A549 treated with CORT108297 at 1 μM for 4 hours (cell line): ENCODE measurements around the gene ATF6B. TPM values are rescaled to one million over a fixed set of nuclear protein-coding genes. Genes with fewer than 3 reads are reported as not detected.

ENCODE experiments used
- total RNA-seq: library from RNA; stranded (reverse); fragments of 200-300 nt; extraction: Qiagen RNA extraction; gene quantifications from 5 replicates; pipeline ENCODE4 v1.2.3, GENCODE V29; 2022

The ATF6B gene
- total RNA-seq = 27.4 to 38.6 TPM (median 36.1 TPM) in 5 replicates

DNA sequence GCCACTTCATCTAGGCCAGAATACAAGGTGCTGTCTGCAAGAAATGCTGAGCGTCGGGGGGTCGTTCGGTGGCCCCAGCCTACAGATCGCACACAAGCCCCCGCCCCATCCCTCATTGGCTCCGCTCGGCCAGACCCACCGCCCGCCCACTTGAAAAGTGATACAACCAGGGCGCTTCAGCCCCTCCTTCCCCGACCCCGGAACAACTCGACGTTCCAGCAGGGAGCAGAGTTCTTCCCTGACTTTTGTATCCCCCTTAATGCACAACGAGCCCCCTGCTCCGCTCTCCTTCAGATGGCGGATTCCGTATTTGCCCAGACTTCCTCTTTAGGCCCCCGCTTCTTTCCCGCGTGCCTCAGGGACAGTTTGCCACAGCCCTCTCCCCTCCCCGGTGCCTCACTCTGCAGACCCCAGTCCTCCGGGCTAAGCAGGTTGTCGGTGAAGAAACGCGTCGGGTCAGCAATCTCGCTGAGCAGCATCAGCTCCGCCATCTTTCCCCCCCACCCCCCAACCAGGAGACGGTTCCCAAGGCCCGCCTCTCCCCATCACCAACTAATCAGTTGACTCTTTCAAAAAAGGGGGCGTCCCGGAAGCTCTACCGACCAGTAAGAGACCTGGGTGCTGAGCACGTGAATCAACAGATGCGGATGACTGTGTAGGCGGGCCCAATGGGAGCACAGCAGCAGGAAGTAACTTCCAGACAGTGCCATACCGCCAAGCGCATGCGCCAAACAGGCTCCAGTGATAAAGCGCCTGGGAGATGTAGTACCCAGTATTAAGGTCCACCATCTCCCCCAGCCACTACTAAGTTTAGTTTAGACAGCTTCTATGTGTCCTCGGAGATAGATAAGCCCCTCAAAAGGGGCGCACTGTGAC is at the start of gene ATF6B:
Gene ATF6B (minus strand): TSS at position 530 of the 876 bp plus-strand sequence. CDS start 39 bp downstream, at position 491.

DNA sequence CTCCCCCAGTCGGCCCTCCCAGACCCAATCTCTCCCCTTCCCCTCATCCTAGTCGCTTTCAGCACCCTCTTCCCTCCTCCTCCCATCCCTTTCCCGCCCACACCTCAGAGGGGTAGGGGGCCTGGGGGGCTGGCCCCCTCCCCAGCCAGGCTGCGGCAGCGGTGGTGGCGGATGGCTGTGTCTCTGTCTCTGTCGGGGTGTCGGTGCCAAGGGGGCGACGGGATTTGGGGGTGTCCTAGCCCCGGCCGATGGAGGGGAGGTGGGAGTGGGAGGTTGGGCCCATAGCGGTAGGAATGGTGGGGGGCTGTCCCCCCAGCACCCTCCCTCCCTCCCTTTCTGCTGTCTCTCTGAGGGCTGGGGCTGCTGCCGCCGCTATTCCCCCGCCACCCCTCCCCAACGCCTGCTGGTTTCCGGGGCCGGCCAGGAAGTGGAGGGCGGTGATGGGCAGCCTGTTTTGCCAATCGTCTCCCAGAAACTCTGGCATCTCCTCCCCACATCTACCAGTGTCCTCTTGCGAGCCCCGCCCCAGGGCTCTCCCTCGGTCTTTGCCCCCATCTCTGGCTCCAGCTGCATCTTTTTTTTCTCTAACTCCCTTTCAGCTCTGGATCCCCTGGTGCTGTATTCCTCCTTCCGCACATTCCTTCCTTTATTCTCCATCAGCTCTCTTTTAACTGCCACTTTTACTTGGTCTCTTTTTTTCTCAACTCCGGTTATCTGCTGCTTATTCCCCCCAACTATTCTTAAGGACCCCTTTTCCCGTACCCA is 47.8 kb upstream of the ATF6B start, which contains the start of gene AGPAT1:
Gene AGPAT1 (minus strand): TSS at position 374 of the 765 bp plus-strand sequence. CDS start 4,588 bp downstream, outside the sequence.

GRCh38 chr6:32164295-32164694 is 36.2 kb upstream of the ATF6B start, which contains the start of gene EGFL8:
Gene EGFL8 (plus strand): TSS chr6:32164595. CDS start chr6:32166166, 1,571 bp downstream.

DNA sequence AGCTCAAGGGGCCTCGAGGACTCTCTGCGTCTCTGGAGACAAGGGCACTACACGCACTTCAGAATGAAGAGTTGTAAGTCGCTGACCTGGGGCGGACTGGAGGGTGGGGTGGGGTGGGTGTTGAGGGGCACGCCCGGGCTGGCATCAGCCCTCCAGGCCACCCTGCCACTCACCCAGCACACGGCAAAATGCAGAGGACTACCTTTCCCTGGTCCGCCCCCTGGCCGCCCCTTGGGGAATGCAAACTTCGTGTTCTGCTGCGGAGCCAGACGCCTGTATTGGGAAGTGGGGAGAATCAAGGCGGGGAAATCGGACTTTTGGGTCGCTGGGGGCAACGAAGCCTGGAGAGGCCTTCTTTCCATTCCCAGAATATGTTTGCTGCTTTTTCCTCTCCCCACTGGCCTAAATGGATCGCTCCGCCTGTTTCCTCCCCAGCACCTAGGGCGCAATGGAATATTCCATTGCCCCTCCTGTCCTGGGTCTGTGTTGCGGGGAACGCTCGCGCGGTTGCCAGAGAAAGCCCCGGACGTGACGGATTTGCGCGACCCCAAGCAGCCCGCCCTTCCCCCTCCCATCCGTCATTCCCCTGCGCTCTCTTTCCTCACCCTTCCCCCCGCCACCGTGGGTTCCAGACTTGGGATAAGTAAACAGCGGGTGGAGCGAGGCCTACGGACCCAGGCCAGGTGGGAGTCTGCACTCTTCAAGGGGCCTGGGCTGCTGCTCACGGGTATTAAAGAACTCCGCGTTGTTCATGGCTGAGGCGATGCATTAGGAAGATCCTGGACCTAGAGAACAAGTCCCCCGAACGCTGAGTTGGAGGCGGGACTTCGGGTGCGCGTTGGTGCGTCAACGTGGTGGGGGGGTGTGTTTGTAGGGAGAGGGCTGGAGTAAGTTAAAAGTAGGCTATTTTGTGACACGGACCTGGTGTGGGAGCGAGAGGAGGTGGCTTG is 25.8 kb upstream of the ATF6B start, which contains the start of gene PPT2:
Gene PPT2 (plus strand): TSS at position 578 of the 950 bp plus-strand sequence. CDS start 454 bp downstream, outside the sequence.

DNA sequence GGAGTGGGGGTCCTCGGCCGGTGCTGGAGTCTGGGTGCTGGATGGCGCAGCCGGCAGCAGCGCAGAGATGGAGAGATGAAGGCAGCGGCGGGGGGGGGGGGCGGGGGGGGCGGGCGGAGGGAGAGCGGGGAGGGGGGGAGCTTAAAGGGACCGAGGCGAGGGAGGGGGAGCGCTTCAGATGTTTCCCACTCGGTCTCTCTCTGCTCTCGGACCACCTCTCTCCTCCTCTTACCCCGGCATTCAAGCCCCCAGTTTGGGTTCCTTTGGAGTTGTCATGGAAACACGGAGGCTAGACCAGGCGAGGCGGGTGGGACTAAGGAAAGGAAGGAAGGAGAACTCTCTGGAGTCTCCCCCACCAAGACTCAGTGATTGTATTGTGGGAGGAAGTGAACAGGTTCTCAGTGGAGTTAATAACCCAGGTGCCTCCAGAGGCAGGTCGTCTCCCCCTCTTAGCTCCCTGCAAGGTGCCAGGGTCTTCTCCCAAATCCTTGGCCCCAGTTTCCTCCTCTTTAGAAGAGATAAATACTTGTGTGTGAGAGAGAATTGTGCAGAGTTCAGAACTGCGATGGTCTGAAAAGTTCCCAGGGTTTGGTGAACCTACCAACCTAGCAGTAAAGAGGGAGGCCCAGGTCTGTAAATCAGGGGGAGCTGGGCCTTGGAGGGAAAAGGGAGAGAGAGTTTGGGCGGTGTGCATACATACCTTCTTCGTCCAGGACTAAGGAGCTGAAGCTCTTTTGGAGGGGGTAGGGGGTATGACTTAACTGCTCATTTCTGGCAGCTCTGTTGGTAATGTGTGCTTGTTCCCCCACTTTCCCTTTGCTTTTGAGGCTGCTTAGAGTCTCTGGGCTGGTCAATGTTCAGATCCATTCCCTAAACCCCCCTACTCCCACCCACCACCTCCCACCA is 24.1 kb upstream of the ATF6B start, which contains the start of gene PRRT1:
Gene PRRT1 (minus strand): TSS at position 77 of the 906 bp plus-strand sequence. CDS start 112 bp downstream, outside the sequence.

DNA sequence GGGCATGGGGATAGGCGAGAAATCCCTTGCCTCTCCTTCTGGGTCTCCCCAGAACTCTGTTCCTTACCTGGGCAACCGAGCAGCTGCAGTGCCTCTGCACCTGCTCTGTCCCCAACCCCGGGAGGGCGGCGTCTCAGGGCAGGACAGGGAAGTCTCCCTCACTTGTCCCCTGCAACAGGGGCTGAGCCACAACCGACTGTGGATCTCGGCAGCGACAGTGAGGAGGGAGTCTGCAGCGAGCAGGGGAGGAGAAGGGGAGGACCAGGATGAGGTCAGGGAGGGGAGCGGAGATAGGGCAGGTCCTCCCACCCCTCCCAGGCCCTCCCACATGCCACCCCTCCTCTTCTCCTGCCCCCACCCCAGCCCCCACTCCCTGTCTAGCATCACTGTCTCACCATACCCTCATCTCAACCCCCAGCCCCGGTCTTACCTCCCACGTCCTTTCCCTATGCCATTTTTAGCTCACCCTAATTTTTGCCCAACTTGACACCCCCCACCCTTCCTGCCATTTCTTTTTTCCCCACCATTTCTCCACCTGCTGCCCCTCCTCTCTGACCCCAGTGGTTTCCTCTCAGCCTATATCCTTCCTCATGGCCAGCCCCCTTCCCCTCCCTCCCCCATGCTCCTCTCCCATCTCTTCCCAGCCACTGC is 18.8 kb downstream of the ATF6B start, which contains the start of gene TNXB:
Gene TNXB (minus strand): TSS at position 225 of the 651 bp plus-strand sequence. CDS start 11,140 bp downstream, outside the sequence.

Other genes with a start within 250 kb of the ATF6B start
- 0.06 to 0.16 TPM in 2 of 5 replicates, not detected in the others for gene SLC44A4, start 249.2 kb downstream of the ATF6B start, total RNA-seq
- gene EHMT2, start 230.5 kb downstream of the ATF6B start, total RNA-seq = 25.9 to 35.4 TPM (median 32.0 TPM) in 5 replicates
- gene ZBTB12, start 226.2 kb downstream of the ATF6B start, total RNA-seq = 3.4 to 5.3 TPM (median 4.6 TPM) in 5 replicates
- 0.21 to 0.68 TPM (median 0.31 TPM) in 5 replicates for gene C2, start 200.5 kb downstream of the ATF6B start, total RNA-seq
- 1.5 to 3.3 TPM (median 2.4 TPM) in 5 replicates for gene CFB, start 182.2 kb downstream of the ATF6B start, total RNA-seq
- gene NELFE, start 169.3 kb downstream of the ATF6B start, total RNA-seq = 74.7 to 85.0 TPM (median 75.1 TPM) in 5 replicates
- gene SKIC2, start 169.1 kb downstream of the ATF6B start, total RNA-seq = 21.0 to 27.3 TPM (median 25.4 TPM) in 5 replicates
- 11.7 to 13.4 TPM (median 12.5 TPM) in 5 replicates for gene DXO, start 156.1 kb downstream of the ATF6B start, total RNA-seq
- 0.48 to 1.5 TPM (median 1.1 TPM) in 5 replicates for gene C4A, start 146.2 kb downstream of the ATF6B start, total RNA-seq
- gene C4B, start 113.5 kb downstream of the ATF6B start, total RNA-seq = 0.46 to 1.7 TPM (median 0.76 TPM) in 5 replicates
- gene CYP21A2, start 89.8 kb downstream of the ATF6B start, total RNA-seq = not detected in 5 replicates
- 0.32 to 0.72 TPM (median 0.56 TPM) in 5 replicates for gene TNXB, start 18.9 kb downstream of the ATF6B start, total RNA-seq
- 6.4 to 8.4 TPM (median 8.1 TPM) in 5 replicates for gene FKBPL, start 2.0 kb upstream of the ATF6B start, total RNA-seq
- 0.30 to 0.74 TPM (median 0.52 TPM) in 5 replicates for gene PRRT1, start 23.7 kb upstream of the ATF6B start, total RNA-seq
- gene PPT2, start 25.9 kb upstream of the ATF6B start, total RNA-seq = 7.1 to 10.4 TPM (median 9.9 TPM) in 5 replicates
- 1.4 to 2.6 TPM (median 1.9 TPM) in 5 replicates for gene EGFL8, start 36.3 kb upstream of the ATF6B start, total RNA-seq
- 33.3 to 41.7 TPM (median 40.0 TPM) in 5 replicates for gene AGPAT1, start 47.8 kb upstream of the ATF6B start, total RNA-seq
- 32.2 to 49.6 TPM (median 47.9 TPM) in 5 replicates for gene RNF5, start 50.2 kb upstream of the ATF6B start, total RNA-seq
- 1.4 to 2.3 TPM (median 1.7 TPM) in 5 replicates for gene AGER, start 56.0 kb upstream of the ATF6B start, total RNA-seq
- gene PBX2, start 62.0 kb upstream of the ATF6B start, total RNA-seq = 13.9 to 19.9 TPM (median 17.4 TPM) in 5 replicates
- gene GPSM3, start 64.4 kb upstream of the ATF6B start, total RNA-seq = 0.31 to 0.43 TPM (median 0.38 TPM) in 5 replicates
- 0.36 to 0.78 TPM (median 0.66 TPM) in 5 replicates for gene NOTCH4, start 95.8 kb upstream of the ATF6B start, total RNA-seq
- gene TSBP1, start 243.7 kb upstream of the ATF6B start, total RNA-seq = not detected in 5 replicates